Endothelial cell of umbilical vein (primary cell): Measurements from ENCODE around the gene PGA3.
"Not testable (repeated sequence)": the region's sequence is repeated elsewhere in the genome, so short reads cannot be mapped to it uniquely, and the experiment has no call there.

ENCODE experiments used
- CTCF ChIP-seq, 2 donors: IDR thresholded peaks; 1 replicate in 1 of 2; 2 replicates in 1 of 2; pipeline ENCODE4 v1.5.1; 2011; ENCODE audit warnings: low read length in 2 of 2, mild to moderate bottlenecking in 2 of 2, moderate library complexity in 2 of 2, control low read depth in 1 of 2, inconsistent platforms in 1 of 2, low read depth in 1 of 2; ENCODE audit not compliant: insufficient read depth in 1 of 2; ENCODE audit errors: extremely low read depth in 1 of 2
- MYC ChIP-seq: IDR thresholded peaks from one replicate; pipeline ENCODE4 v1.6.1; 2011; ENCODE audit warnings: mild to moderate bottlenecking, low read depth, low read length
- POLR2A ChIP-seq: IDR thresholded peaks from 2 replicates; pipeline ENCODE4 v1.6.1; 2012; ENCODE audit warnings: low read depth, mild to moderate bottlenecking, control low read depth, low read length

- TF ChIP-seq MYC; CTCF (IDR thresholded peaks at IDR 0.05; ENCODE audit: extremely low read depth in 1 of 2, insufficient read depth in 1 of 2, low read depth in 1 of 2, low read length in 2 of 2); POLR2A: not testable (repeated sequence)
Observed at GRCh38 chr11:61250796-61251765, 47.8 kb downstream of the PGA3 start.
